ENCODE measurements around the gene RIOK2. TPM values are rescaled to one million over a fixed set of nuclear protein-coding genes. Genes with fewer than 3 reads are reported as not detected.

RIOK2 gene
- total and polyA plus RNA-seq, 2 experiments from 2014 or later: 34.4 to 44.1 TPM

GRCh38 chr5:97134634-97135033 lies 48.4 kb downstream of the RIOK2 start:
- Histone ChIP-seq H3K27ac (no peak overlapping the region), H2AFZ (no peak overlapping the region), H3K4me1 (ENCODE audit: insufficient read depth) (no peaks in the 10 kb centered on the region), H3K4me3 (no peak overlapping the region), H3K36me3 (replicated peaks; ENCODE audit: insufficient read depth, low read depth) (no peaks in the 10 kb centered on the region), H3K9me3 (ENCODE audit: low read depth) (no peaks in the 10 kb centered on the region), H4K20me1 (ENCODE audit: insufficient read depth, poor library complexity, severe bottlenecking) (no peaks in the 10 kb centered on the region), H3K9me2 (replicated peaks; ENCODE audit: insufficient read depth) (no peaks in the 10 kb centered on the region), H3K79me2 (peaks cover 10% of the 10 kb centered on the region), H3K4me2 (no peak overlapping the region), H3K27me3 (no peaks in the 10 kb centered on the region)
- WGBS (ENCODE audit: low lambda C conversion rate, missing lambda C conversion rate): 73% methylated on average over 3 of the region's 3 CpGs
- DNase-seq (ENCODE audit: low spot score): no peak
- TF ChIP-seq EZH2phosphoT487 (IDR thresholded peaks at IDR 0.05; ENCODE audit: low read depth, severe bottlenecking, unreplicated experiment) (no peak), CTCF (IDR thresholded peaks at IDR 0.05; ENCODE audit: poor library complexity) (no peak), EZH2 (IDR thresholded peaks at IDR 0.05; ENCODE audit: borderline replicate concordance) (no peak)

- no peak overlapping the region for H3K4me3 ChIP-seq
- no peak overlapping the region for H3K4me2 ChIP-seq
- no peak overlapping the region for H3K27ac ChIP-seq
- H3K9me2 ChIP-seq (replicated peaks; ENCODE audit: insufficient read depth): no peaks in the 10 kb centered on the region
- H3K27me3 ChIP-seq: no peaks in the 10 kb centered on the region
- no peaks in the 10 kb centered on the region for H3K4me1 ChIP-seq (ENCODE audit: insufficient read depth)
- H3K79me2 ChIP-seq: no peaks in the 10 kb centered on the region
- no peak overlapping the region for H2AFZ ChIP-seq
- TF ChIP-seq EZH2phosphoT487 (IDR thresholded peaks at IDR 0.05; ENCODE audit: low read depth, severe bottlenecking, unreplicated experiment): no peak
- no peak for TF ChIP-seq CTCF (IDR thresholded peaks at IDR 0.05; ENCODE audit: poor library complexity)
- TF ChIP-seq EZH2 (IDR thresholded peaks at IDR 0.05; ENCODE audit: borderline replicate concordance): no peak
- DNase-seq (ENCODE audit: low spot score): no peak
- no peaks in the 10 kb centered on the region for H3K36me3 ChIP-seq (replicated peaks; ENCODE audit: insufficient read depth, low read depth)
- H4K20me1 ChIP-seq (ENCODE audit: insufficient read depth, poor library complexity, severe bottlenecking): no peaks in the 10 kb centered on the region
- no peaks in the 10 kb centered on the region for H3K9me3 ChIP-seq (ENCODE audit: low read depth)
Observed at GRCh38 chr5:97133101-97133500, 49.9 kb downstream of the RIOK2 start.

- no peaks in the 10 kb centered on the region for H3K79me2 ChIP-seq
- H3K9me3 ChIP-seq (ENCODE audit: low read depth): no peaks in the 10 kb centered on the region
- no peak overlapping the region for H3K4me2 ChIP-seq
- DNase-seq (ENCODE audit: low spot score): no peak
- WGBS (ENCODE audit: low lambda C conversion rate, missing lambda C conversion rate): 82% methylated on average over 5 of the region's 5 CpGs
- no peak for TF ChIP-seq EZH2phosphoT487 (IDR thresholded peaks at IDR 0.05; ENCODE audit: low read depth, severe bottlenecking, unreplicated experiment)
- no peak for TF ChIP-seq CTCF (IDR thresholded peaks at IDR 0.05; ENCODE audit: poor library complexity)
- TF ChIP-seq EZH2 (IDR thresholded peaks at IDR 0.05; ENCODE audit: borderline replicate concordance): no peak
- no peaks in the 10 kb centered on the region for H4K20me1 ChIP-seq (ENCODE audit: insufficient read depth, poor library complexity, severe bottlenecking)
- no peaks in the 10 kb centered on the region for H3K27me3 ChIP-seq
- H3K4me1 ChIP-seq (ENCODE audit: insufficient read depth): no peaks in the 10 kb centered on the region
- no peaks in the 10 kb centered on the region for H3K36me3 ChIP-seq (replicated peaks; ENCODE audit: insufficient read depth, low read depth)
- H2AFZ ChIP-seq: no peak overlapping the region
- H3K9me2 ChIP-seq (replicated peaks; ENCODE audit: insufficient read depth): no peaks in the 10 kb centered on the region
- no peak overlapping the region for H3K4me3 ChIP-seq
- H3K27ac ChIP-seq: no peak overlapping the region
Observed at GRCh38 chr5:97131921-97132320, 51.1 kb downstream of the RIOK2 start.

- Histone ChIP-seq H3K9me3 (ENCODE audit: low read depth) (no peaks in the 10 kb centered on the region), H3K4me2 (no peak overlapping the region), H3K27me3 (no peaks in the 10 kb centered on the region), H3K9me2 (replicated peaks; ENCODE audit: insufficient read depth) (no peaks in the 10 kb centered on the region), H3K4me1 (ENCODE audit: insufficient read depth) (no peaks in the 10 kb centered on the region), H4K20me1 (ENCODE audit: insufficient read depth, poor library complexity, severe bottlenecking) (no peaks in the 10 kb centered on the region), H3K36me3 (replicated peaks; ENCODE audit: insufficient read depth, low read depth) (no peaks in the 10 kb centered on the region), H3K27ac (no peak overlapping the region), H3K79me2 (no peaks in the 10 kb centered on the region), H2AFZ (no peak overlapping the region), H3K4me3 (no peak overlapping the region)
- TF ChIP-seq EZH2 (IDR thresholded peaks at IDR 0.05; ENCODE audit: borderline replicate concordance) (no peak), CTCF (IDR thresholded peaks at IDR 0.05; ENCODE audit: poor library complexity) (no peak), EZH2phosphoT487 (IDR thresholded peaks at IDR 0.05; ENCODE audit: low read depth, severe bottlenecking, unreplicated experiment) (no peak)
- DNase-seq (ENCODE audit: low spot score): no peak
Observed at GRCh38 chr5:97131139-97131710, 51.8 kb downstream of the RIOK2 start.

Data from hepatocyte (in vitro differentiated cells).